Measurements from ENCODE around the gene SERP2. TPM values are rescaled to one million over a fixed set of nuclear protein-coding genes. Genes with fewer than 3 reads are reported as not detected.

SERP2 gene
- total and polyA plus RNA-seq, 2 donors (not counting 1 experiment from before 2014, with no cell fraction given), result 0.43 TPM; not detected in 1

DNA sequence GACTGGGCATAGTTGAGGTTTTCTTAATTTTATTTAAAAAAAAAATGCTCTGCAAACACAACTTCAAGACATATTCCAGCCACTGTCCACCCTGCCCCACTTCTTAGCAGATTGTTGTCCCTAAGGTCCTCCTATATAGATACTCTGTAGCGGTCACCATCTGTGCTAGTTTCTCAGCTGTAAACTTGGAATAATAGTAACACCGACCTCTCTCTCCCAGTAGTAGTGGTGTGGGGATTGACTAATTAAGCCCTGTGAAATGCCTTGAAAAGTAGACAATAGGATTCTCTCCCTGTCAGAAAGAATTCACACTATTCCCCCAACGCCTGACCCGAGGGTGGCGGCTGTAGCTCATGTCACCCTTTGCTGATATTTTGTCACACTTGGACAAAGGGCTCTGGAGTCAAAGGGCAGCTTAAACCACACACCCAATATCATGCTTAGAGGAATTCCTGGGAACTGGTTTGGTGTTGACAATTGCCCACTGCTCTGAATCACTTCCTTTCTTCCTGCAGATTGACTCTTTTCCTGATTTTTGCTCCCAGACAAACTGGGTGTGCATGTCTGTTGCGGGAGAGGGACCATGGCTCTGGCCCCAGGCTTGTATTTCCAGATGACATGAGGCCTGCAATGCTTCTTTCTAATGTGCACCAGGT, 9.2 kb upstream of the SERP2 start:
- Histone ChIP-seq H3K27ac (ENCODE audit: low read length in 2 of 2) (no peak overlapping the region), H2AFZ (ENCODE audit: insufficient read depth, low read depth, low read length, poor library complexity, severe bottlenecking) (no peak overlapping the region), H3K79me2 (ENCODE audit: control insufficient read depth, insufficient read depth, low read length) (no peaks in the 10 kb centered on the region), H3K36me3 (replicated peaks in 1 of 2; ENCODE audit: control extremely low read depth in 1 of 2, control insufficient read depth in 1 of 2, extremely low read depth in 1 of 2, insufficient read depth in 2 of 2, low read length in 1 of 2) (no peaks in the 10 kb centered on the region), H3K4me1 (ENCODE audit: control insufficient read depth in 2 of 2, insufficient read depth in 2 of 2, low read length in 2 of 2) (no peaks in the 10 kb centered on the region), H3K9me3 (ENCODE audit: control extremely low read depth in 1 of 3, control insufficient read depth in 2 of 3, insufficient read depth in 1 of 3, low read length in 2 of 3) (no peaks in the 10 kb centered on the region), H3K9ac (ENCODE audit: low read length) (no peak overlapping the region), H4K20me1 (ENCODE audit: control insufficient read depth, insufficient read depth, low read length, poor library complexity, severe bottlenecking) (no peaks in the 10 kb centered on the region), H3K4me2 (replicated peaks; ENCODE audit: low read depth, low read length, poor library complexity, severe bottlenecking) (no peak overlapping the region), H3K4me3 (ENCODE audit: control extremely low read depth in 1 of 5, extremely low read depth in 1 of 5, insufficient read depth in 1 of 5, low read depth in 2 of 5, low read length in 4 of 5) (no peak overlapping the region), H3K27me3 (replicated peaks in 1 of 4; ENCODE audit: control extremely low read depth in 1 of 4, control insufficient read depth in 3 of 4, insufficient read depth in 4 of 4, low read length in 3 of 4) (no peaks in the 10 kb centered on the region)
- ChIA-PET POLR2A (no interaction called here), CTCF (no interaction called here)
- 100% methylated on average over 1 of the region's 6 CpGs for WGBS (ENCODE audit: insufficient coverage)
- TF ChIP-seq, protein P1, sequence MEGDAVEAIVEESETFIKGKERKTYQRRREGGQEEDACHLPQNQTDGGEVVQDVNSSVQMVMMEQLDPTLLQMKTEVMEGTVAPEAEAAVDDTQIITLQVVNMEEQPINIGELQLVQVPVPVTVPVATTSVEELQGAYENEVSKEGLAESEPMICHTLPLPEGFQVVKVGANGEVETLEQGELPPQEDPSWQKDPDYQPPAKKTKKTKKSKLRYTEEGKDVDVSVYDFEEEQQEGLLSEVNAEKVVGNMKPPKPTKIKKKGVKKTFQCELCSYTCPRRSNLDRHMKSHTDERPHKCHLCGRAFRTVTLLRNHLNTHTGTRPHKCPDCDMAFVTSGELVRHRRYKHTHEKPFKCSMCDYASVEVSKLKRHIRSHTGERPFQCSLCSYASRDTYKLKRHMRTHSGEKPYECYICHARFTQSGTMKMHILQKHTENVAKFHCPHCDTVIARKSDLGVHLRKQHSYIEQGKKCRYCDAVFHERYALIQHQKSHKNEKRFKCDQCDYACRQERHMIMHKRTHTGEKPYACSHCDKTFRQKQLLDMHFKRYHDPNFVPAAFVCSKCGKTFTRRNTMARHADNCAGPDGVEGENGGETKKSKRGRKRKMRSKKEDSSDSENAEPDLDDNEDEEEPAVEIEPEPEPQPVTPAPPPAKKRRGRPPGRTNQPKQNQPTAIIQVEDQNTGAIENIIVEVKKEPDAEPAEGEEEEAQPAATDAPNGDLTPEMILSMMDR (IDR thresholded peaks at IDR 0.05), result no peak
- TF ChIP-seq EZH2 (IDR thresholded peaks at IDR 0.05; ENCODE audit: borderline replicate concordance, insufficient read depth, low read depth, low read length, poor library complexity, severe bottlenecking), result no peak
- Mint-ChIP-seq H3K9me3 (ENCODE audit: insufficient read depth) (no peaks in the 10 kb centered on the region), H3K27me3 (no peaks in the 10 kb centered on the region), H3K4me1 (no peaks in the 10 kb centered on the region), H3K27ac (no peak overlapping the region), H3K4me3 (no peak overlapping the region)
- intact Hi-C loops (cut with micrococcal nuclease), result no loop called here
- DNase-seq (no peak), ATAC-seq (ENCODE audit: low read depth) (no peak)

DNA sequence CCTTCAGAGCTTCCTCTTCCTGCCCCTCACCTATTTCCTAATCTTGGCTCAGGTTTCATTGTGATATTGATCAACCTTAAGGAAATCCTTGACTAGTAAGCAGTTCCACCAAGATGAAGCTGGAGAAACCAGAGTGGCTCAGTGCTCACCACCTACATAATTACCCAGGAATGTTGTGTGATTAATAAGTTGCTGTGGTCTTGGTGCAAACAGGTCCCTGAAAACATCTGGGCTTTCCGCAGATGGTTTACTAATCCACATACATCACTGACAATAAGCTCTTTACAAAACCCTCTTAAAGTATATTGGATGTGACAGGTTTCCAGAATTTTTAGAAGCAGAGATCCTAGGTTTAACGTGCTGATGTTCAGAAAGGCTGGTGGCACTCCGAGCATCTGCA, 8.6 kb upstream of the SERP2 start:
- no peaks in the 10 kb centered on the region for H3K27me3 Mint-ChIP-seq
- no peak overlapping the region for H3K9ac ChIP-seq (ENCODE audit: low read length)
- ChIA-PET POLR2A (no interaction called here), CTCF (no interaction called here)
- no peak overlapping the region for H3K4me3 ChIP-seq (ENCODE audit: control extremely low read depth in 1 of 5, extremely low read depth in 1 of 5, insufficient read depth in 1 of 5, low read depth in 2 of 5, low read length in 4 of 5)
- H3K36me3 ChIP-seq (replicated peaks in 1 of 2; ENCODE audit: control extremely low read depth in 1 of 2, control insufficient read depth in 1 of 2, extremely low read depth in 1 of 2, insufficient read depth in 2 of 2, low read length in 1 of 2), result no peaks in the 10 kb centered on the region
- H3K4me2 ChIP-seq (replicated peaks; ENCODE audit: low read depth, low read length, poor library complexity, severe bottlenecking), result no peak overlapping the region
- no CpG with 5 or more reads among the region's 3 CpGs for WGBS (ENCODE audit: insufficient coverage)
- TF ChIP-seq, protein P1 (IDR thresholded peaks at IDR 0.05), result no peak
- no peak for TF ChIP-seq EZH2 (IDR thresholded peaks at IDR 0.05; ENCODE audit: borderline replicate concordance, insufficient read depth, low read depth, low read length, poor library complexity, severe bottlenecking)
- no peaks in the 10 kb centered on the region for H3K9me3 Mint-ChIP-seq (ENCODE audit: insufficient read depth)
- H3K9me3 ChIP-seq (ENCODE audit: control extremely low read depth in 1 of 3, control insufficient read depth in 2 of 3, insufficient read depth in 1 of 3, low read length in 2 of 3), result no peaks in the 10 kb centered on the region
- H3K4me3 Mint-ChIP-seq, result no peak overlapping the region
- no peaks in the 10 kb centered on the region for H3K79me2 ChIP-seq (ENCODE audit: control insufficient read depth, insufficient read depth, low read length)
- no peaks in the 10 kb centered on the region for H3K4me1 ChIP-seq (ENCODE audit: control insufficient read depth in 2 of 2, insufficient read depth in 2 of 2, low read length in 2 of 2)
- intact Hi-C loops (cut with micrococcal nuclease), result no loop called here
- no peaks in the 10 kb centered on the region for H3K4me1 Mint-ChIP-seq
- H3K27me3 ChIP-seq (replicated peaks in 1 of 4; ENCODE audit: control extremely low read depth in 1 of 4, control insufficient read depth in 3 of 4, insufficient read depth in 4 of 4, low read length in 3 of 4), result no peaks in the 10 kb centered on the region
- no peak overlapping the region for H2AFZ ChIP-seq (ENCODE audit: insufficient read depth, low read depth, low read length, poor library complexity, severe bottlenecking)
- DNase-seq, result no peak
- H3K27ac ChIP-seq (ENCODE audit: low read length in 2 of 2), result no peak overlapping the region
- H3K27ac Mint-ChIP-seq, result no peak overlapping the region
- no peak for ATAC-seq (ENCODE audit: low read depth)
- H4K20me1 ChIP-seq (ENCODE audit: control insufficient read depth, insufficient read depth, low read length, poor library complexity, severe bottlenecking), result no peaks in the 10 kb centered on the region

All from B cell (primary cell).